PC-3 (cell line): ENCODE measurements around the gene TLR7. TPM values are rescaled to one million over a fixed set of nuclear protein-coding genes. Genes with fewer than 3 reads are reported as not detected.

Experiments
- ATAC-seq: fragments of 200-7000 bp; cut with Tn5 transposase; 2 replicates; pipeline ENCODE4 v1.9.1; 2020; ENCODE audit warnings: mild to moderate bottlenecking, moderate library complexity
- BruUV-seq: library from RNA; stranded (reverse); fragments of 400-500 nt; replicated peaks from 2 replicates; lab custom pipeline; 2021; lab: Mats Ljungman, UMichigan
- CTCF ChIA-PET: fragments of 300-600 bp; sonication (Branson Sonifier 250); formaldehyde crosslinking; loops from one replicate; lab custom pipeline; 2022; ENCODE audit warnings: antibody characterized with exemption; lab: Charles Lee
- POLR2A ChIA-PET: fragments of 300-600 bp; sonication (Branson Sonifier 250); formaldehyde crosslinking; loops from one replicate; lab custom pipeline; 2022; ENCODE audit warnings: antibody characterized with exemption; ENCODE audit not compliant: unreplicated experiment; lab: Charles Lee
- DNase-seq: peaks from one replicate; pipeline ENCODE4 v3.0.0-alpha.2; 2015
- H2AFZ ChIP-seq: fragments of 300-600 bp; sonication (generic); 2 replicates; pipeline ENCODE4 v1.6.0; 2016; ENCODE audit warnings: antibody characterized with exemption, low read length
- H3F3A ChIP-seq: fragments of 300-600 bp; sonication (generic); one replicate; pipeline ENCODE4 v1.6.0; 2017; ENCODE audit warnings: antibody characterized with exemption, low read length, control low read depth, mild to moderate bottlenecking; ENCODE audit not compliant: unreplicated experiment
- H3K27ac ChIP-seq: fragments of 300-600 bp; sonication (generic); 2 replicates; pipeline ENCODE4 v1.5.1; 2016; ENCODE audit warnings: mild to moderate bottlenecking, low read length
- H3K27me3 ChIP-seq: fragments of 300-600 bp; sonication (generic); 2 replicates; pipeline ENCODE4 v1.6.1; 2016; ENCODE audit warnings: low read length, mixed read lengths
- H3K36me3 ChIP-seq: fragments of 300-600 bp; sonication (generic); 2 replicates; pipeline ENCODE4 v1.6.1; 2016; ENCODE audit warnings: low read depth, mixed run types, low read length, mixed read lengths
- H3K4me1 ChIP-seq: fragments of 300-600 bp; sonication (generic); 2 replicates; pipeline ENCODE4 v1.5.1; 2016; ENCODE audit warnings: low read length; ENCODE audit not compliant: insufficient read depth
- H3K4me2 ChIP-seq: fragments of 300-600 bp; sonication (generic); 2 replicates; pipeline ENCODE4 v1.6.0; 2016; ENCODE audit warnings: low read length
- H3K4me3 ChIP-seq: fragments of 300-600 bp; sonication (generic); 2 replicates; pipeline ENCODE4 v1.5.1; 2016; ENCODE audit warnings: mild to moderate bottlenecking, low read length, mixed read lengths
- H3K79me2 ChIP-seq: fragments of 300-600 bp; sonication (generic); 2 replicates; pipeline ENCODE4 v1.6.1; 2017; ENCODE audit warnings: low read length, mixed read lengths
- H3K9ac ChIP-seq: fragments of 300-600 bp; sonication (generic); 2 replicates; pipeline ENCODE4 v1.6.0; 2016; ENCODE audit warnings: mild to moderate bottlenecking, low read length
- H3K9me2 ChIP-seq: fragments of 300-600 bp; sonication (generic); replicated peaks from 2 replicates; pipeline ENCODE4 v1.6.1; 2016; ENCODE audit warnings: mixed run types, low read length, mixed read lengths
- H3K9me3 ChIP-seq: fragments of 300-600 bp; sonication (generic); 2 replicates; pipeline ENCODE4 v1.6.1; 2016; ENCODE audit warnings: low read length, mixed read lengths
- H4K20me1 ChIP-seq: fragments of 300-600 bp; sonication (generic); 2 replicates; pipeline ENCODE4 v1.6.1; 2016; ENCODE audit warnings: low read length, mixed read lengths
- EZH2 ChIP-seq: fragments of 300-600 bp; sonication (generic); IDR thresholded peaks from one replicate; pipeline ENCODE4 v1.6.1; 2017; ENCODE audit warnings: antibody characterized with exemption, mild to moderate bottlenecking, low read length; ENCODE audit not compliant: unreplicated experiment
- EZH2phosphoT487 ChIP-seq: fragments of 300-600 bp; sonication (generic); IDR thresholded peaks from 2 replicates; pipeline ENCODE4 v1.6.1; 2018; ENCODE audit warnings: mild to moderate bottlenecking, antibody characterized with exemption, low read length, borderline replicate concordance
- intact Hi-C: fragments of 100-400 bp; cut with micrococcal nuclease; formaldehyde crosslinking; loops from 2 replicates; pipeline ENCODE4 v1.9.0; 2023
- total RNA-seq: library from RNA; depleted of rRNA; stranded (reverse); fragments of >200 nt; gene quantifications from 2 replicates; pipeline ENCODE4 v1.2.3, GENCODE V29; 2014
- TF ChIP-seq, protein P1 (sequence below): fragments of 300-600 bp; sonication (generic); conservative IDR thresholded peaks from 2 replicates; pipeline ENCODE4 v1.5.1; 2017; ENCODE audit warnings: antibody characterized with exemption, low read depth, mild to moderate bottlenecking, low read length

Gene TLR7
- total RNA-seq, 1 experiment from 2014 or later: not detected

DNA sequence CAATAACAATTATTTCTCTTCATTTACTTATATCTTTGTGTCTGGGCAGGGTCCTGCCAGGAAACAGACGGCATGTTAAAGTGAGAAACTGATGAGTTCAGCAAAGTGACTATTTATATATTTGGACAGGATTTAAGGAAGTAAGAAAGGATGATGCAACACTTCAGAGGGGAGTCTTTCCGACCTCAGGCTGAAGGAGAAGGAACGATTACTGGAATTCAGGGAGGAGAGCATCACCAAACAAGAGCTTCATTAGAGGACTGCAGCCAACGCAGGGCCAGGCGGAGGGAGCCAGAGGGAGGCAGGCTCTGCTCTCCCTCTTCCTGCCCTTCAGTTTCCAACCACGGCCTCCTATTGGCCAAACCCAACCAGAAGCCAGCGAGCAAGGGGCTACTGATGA, 1.5 kb upstream of the TLR7 start:
- H3K27ac ChIP-seq: no peak overlapping the region
- ATAC-seq (no peak), DNase-seq (no peak)
- no peak overlapping the region for H3K4me2 ChIP-seq
- no peak overlapping the region for H3K9ac ChIP-seq
- POLR2A ChIA-PET: no interaction called here
- no peaks in the 10 kb centered on the region for H3K9me2 ChIP-seq
- H3F3A ChIP-seq: no peaks in the 10 kb centered on the region
- H3K79me2 ChIP-seq: no peaks in the 10 kb centered on the region
- no peaks in the 10 kb centered on the region for H4K20me1 ChIP-seq
- H3K4me1 ChIP-seq: no peaks in the 10 kb centered on the region
- TF ChIP-seq, protein P1, sequence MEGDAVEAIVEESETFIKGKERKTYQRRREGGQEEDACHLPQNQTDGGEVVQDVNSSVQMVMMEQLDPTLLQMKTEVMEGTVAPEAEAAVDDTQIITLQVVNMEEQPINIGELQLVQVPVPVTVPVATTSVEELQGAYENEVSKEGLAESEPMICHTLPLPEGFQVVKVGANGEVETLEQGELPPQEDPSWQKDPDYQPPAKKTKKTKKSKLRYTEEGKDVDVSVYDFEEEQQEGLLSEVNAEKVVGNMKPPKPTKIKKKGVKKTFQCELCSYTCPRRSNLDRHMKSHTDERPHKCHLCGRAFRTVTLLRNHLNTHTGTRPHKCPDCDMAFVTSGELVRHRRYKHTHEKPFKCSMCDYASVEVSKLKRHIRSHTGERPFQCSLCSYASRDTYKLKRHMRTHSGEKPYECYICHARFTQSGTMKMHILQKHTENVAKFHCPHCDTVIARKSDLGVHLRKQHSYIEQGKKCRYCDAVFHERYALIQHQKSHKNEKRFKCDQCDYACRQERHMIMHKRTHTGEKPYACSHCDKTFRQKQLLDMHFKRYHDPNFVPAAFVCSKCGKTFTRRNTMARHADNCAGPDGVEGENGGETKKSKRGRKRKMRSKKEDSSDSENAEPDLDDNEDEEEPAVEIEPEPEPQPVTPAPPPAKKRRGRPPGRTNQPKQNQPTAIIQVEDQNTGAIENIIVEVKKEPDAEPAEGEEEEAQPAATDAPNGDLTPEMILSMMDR: no peak
- TF ChIP-seq EZH2 (no peak), EZH2phosphoT487 (no peak)
- no peak overlapping the region for H3K4me3 ChIP-seq
- no peaks in the 10 kb centered on the region for H3K9me3 ChIP-seq
- no peaks in the 10 kb centered on the region for H3K36me3 ChIP-seq
- BruUV-seq: no TSS peak
- CTCF ChIA-PET: no interaction called here
- H3K27me3 ChIP-seq: no peaks in the 10 kb centered on the region
- intact Hi-C loops: no loop called here
- no peak overlapping the region for H2AFZ ChIP-seq

- Histone ChIP-seq H3K27ac (no peak overlapping the region), H3K79me2 (no peaks in the 10 kb centered on the region), H3K9ac (no peak overlapping the region), H3F3A (no peaks in the 10 kb centered on the region), H3K4me1 (no peaks in the 10 kb centered on the region), H4K20me1 (no peaks in the 10 kb centered on the region), H3K9me2 (no peaks in the 10 kb centered on the region), H3K4me2 (no peak overlapping the region), H3K4me3 (no peak overlapping the region), H3K36me3 (no peaks in the 10 kb centered on the region), H3K9me3 (no peaks in the 10 kb centered on the region), H3K27me3 (no peaks in the 10 kb centered on the region), H2AFZ (no peak overlapping the region)
- BruUV-seq: no TSS peak
- CTCF ChIA-PET: no interaction called here
- intact Hi-C loops: no loop called here
- TF ChIP-seq, protein P1: no peak
- TF ChIP-seq EZH2 (no peak), EZH2phosphoT487 (no peak)
- ATAC-seq (no peak), DNase-seq (no peak)
- POLR2A ChIA-PET: no interaction called here
Measured at GRCh38 chrX:12867685-12868084, 813 bp downstream of the TLR7 start.

GRCh38 chrX:12868747-12869146, 1.9 kb downstream of the TLR7 start:
- H3K4me1 ChIP-seq: no peaks in the 10 kb centered on the region
- no peak overlapping the region for H3K9ac ChIP-seq
- H3K9me2 ChIP-seq: no peaks in the 10 kb centered on the region
- intact Hi-C loops: no loop called here
- no peaks in the 10 kb centered on the region for H3K27me3 ChIP-seq
- H3K9me3 ChIP-seq: no peaks in the 10 kb centered on the region
- ChIA-PET POLR2A (no interaction called here), CTCF (no interaction called here)
- no peaks in the 10 kb centered on the region for H3F3A ChIP-seq
- H3K27ac ChIP-seq: no peak overlapping the region
- no peak overlapping the region for H2AFZ ChIP-seq
- ATAC-seq (no peak), DNase-seq (no peak)
- no peaks in the 10 kb centered on the region for H3K79me2 ChIP-seq
- H4K20me1 ChIP-seq: no peaks in the 10 kb centered on the region
- no peak overlapping the region for H3K4me3 ChIP-seq
- H3K36me3 ChIP-seq: no peaks in the 10 kb centered on the region
- no peak overlapping the region for H3K4me2 ChIP-seq
- TF ChIP-seq, protein P1: no peak
- TF ChIP-seq EZH2: no peak
- TF ChIP-seq EZH2phosphoT487: no peak
- BruUV-seq: no TSS peak
